ENCODE data around the gene SEC16A. TPM values are rescaled to one million over a fixed set of nuclear protein-coding genes. Genes with fewer than 3 reads are reported as not detected.
A peak's percentile ranks its signal among the peaks of the same experiment; 100 is the strongest.

The SEC16A gene
- total RNA-seq, 4 donors from 2014 or later: 47.7 to 73.8 (median 62.5) TPM

- Histone ChIP-seq H3K9me3 (no peaks in the 10 kb centered on the region), H3K4me3 (replicated peaks in 1 of 3) (no peak overlapping the region), H3K36me3 (peaks cover 0 to 4% of the 10 kb centered on the region in 2 donors), H3K27ac (peak overlapping the region in 2 of 3 donors; percentile 17 to 50), H3K27me3 (no peaks in the 10 kb centered on the region), H3K4me1 (peaks cover 18 to 44% of the 10 kb centered on the region in 2 donors)
- intact Hi-C loops (cut with DNase I): no loop called here
- TF ChIP-seq CTCF (IDR thresholded peaks at IDR 0.05) (no peak), POLR2A (IDR thresholded peaks at IDR 0.05) (no peak)
- DNase-seq: no peak
- 83 to 91% methylated on average over 23 of the region's 30 CpGs for WGBS, 2 donors
Measured at GRCh38 chr9:136526625-136527066, 43.8 kb upstream of the SEC16A start.

- peak; percentile 47 to 58 for DNase-seq
- H3K27ac ChIP-seq: peak overlapping the region in 2 of 3 donors; percentile 17 to 50
- peaks cover 18 to 44% of the 10 kb centered on the region in 2 donors for H3K4me1 ChIP-seq
- peaks cover 0 to 4% of the 10 kb centered on the region in 2 donors for H3K36me3 ChIP-seq
- H3K4me3 ChIP-seq (replicated peaks in 1 of 3): no peak overlapping the region
- no peaks in the 10 kb centered on the region for H3K9me3 ChIP-seq
- 0 to 28% methylated on average over 2 to 16 of the region's 30 CpGs for WGBS, 2 donors
- no peaks in the 10 kb centered on the region for H3K27me3 ChIP-seq
- TF ChIP-seq POLR2A (IDR thresholded peaks at IDR 0.05) (no peak), CTCF (IDR thresholded peaks at IDR 0.05) (peak in 1 of 6 experiments; percentile 2)
- intact Hi-C loops (cut with DNase I): no loop called here
Measured at GRCh38 chr9:136525841-136526499, 43.1 kb upstream of the SEC16A start.

GRCh38 chr9:136525207-136525606 is 42.4 kb upstream of the SEC16A start:
- Histone ChIP-seq H3K9me3 (no peaks in the 10 kb centered on the region), H3K4me1 (peaks cover 18 to 37% of the 10 kb centered on the region in 2 donors), H3K27me3 (no peaks in the 10 kb centered on the region), H3K4me3 (replicated peaks in 1 of 3) (no peak overlapping the region), H3K27ac (no peak overlapping the region), H3K36me3 (peaks cover 0 to 4% of the 10 kb centered on the region in 2 donors)
- TF ChIP-seq CTCF (IDR thresholded peaks at IDR 0.05): no peak
- no peak for TF ChIP-seq POLR2A (IDR thresholded peaks at IDR 0.05)
- DNase-seq: no peak
- 93 to 95% methylated on average over 8 to 9 of the region's 21 CpGs for WGBS, 2 donors
- intact Hi-C loops (cut with DNase I): no loop called here

GRCh38 chr9:136522314-136523237 is 39.7 kb upstream of the SEC16A start:
- intact Hi-C loops (cut with DNase I): no loop called here
- no peak overlapping the region for H3K27ac ChIP-seq
- 92 to 96% methylated on average over 34 to 44 of the region's 59 CpGs for WGBS, 2 donors
- no peaks in the 10 kb centered on the region for H3K9me3 ChIP-seq
- no peaks in the 10 kb centered on the region for H3K27me3 ChIP-seq
- no peak overlapping the region for H3K4me3 ChIP-seq (replicated peaks in 1 of 3)
- TF ChIP-seq POLR2A (IDR thresholded peaks at IDR 0.05) (no peak), CTCF (IDR thresholded peaks at IDR 0.05) (no peak)
- H3K36me3 ChIP-seq: peaks cover 9% of the 10 kb centered on the region in 2 donors
- peaks cover 12 to 19% of the 10 kb centered on the region in 2 donors for H3K4me1 ChIP-seq
- DNase-seq: no peak

All from thyroid gland (tissue), 4 donors.